ENCODE results near the gene EPB41L3.
"Not testable (repeated sequence)": the region's sequence is repeated elsewhere in the genome, so short reads cannot be mapped to it uniquely, and the experiment has no call there.

DNA sequence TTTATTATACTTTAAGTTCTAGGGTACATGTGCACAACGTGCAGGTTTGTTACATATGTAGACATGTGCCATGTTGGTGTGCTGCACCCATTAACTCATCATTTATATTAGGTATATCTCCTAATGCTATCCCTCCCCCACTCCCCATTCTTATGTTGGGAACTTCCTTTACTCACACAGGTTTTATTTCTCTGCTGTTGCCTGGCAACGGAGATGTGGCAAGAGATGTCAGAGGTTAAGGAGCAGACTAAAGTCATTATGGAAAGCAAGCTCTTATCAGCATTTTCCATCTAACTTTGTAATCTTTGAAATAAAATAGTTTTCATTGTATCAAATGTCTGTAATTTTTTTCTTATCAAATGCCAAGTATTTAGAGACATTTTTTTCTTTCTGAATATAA lies 26.8 kb upstream of the EPB41L3 start:
- TF ChIP-seq POLR2A (IDR thresholded peaks at IDR 0.05), result not testable (repeated sequence)
- TF ChIP-seq, protein P1, sequence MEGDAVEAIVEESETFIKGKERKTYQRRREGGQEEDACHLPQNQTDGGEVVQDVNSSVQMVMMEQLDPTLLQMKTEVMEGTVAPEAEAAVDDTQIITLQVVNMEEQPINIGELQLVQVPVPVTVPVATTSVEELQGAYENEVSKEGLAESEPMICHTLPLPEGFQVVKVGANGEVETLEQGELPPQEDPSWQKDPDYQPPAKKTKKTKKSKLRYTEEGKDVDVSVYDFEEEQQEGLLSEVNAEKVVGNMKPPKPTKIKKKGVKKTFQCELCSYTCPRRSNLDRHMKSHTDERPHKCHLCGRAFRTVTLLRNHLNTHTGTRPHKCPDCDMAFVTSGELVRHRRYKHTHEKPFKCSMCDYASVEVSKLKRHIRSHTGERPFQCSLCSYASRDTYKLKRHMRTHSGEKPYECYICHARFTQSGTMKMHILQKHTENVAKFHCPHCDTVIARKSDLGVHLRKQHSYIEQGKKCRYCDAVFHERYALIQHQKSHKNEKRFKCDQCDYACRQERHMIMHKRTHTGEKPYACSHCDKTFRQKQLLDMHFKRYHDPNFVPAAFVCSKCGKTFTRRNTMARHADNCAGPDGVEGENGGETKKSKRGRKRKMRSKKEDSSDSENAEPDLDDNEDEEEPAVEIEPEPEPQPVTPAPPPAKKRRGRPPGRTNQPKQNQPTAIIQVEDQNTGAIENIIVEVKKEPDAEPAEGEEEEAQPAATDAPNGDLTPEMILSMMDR (IDR thresholded peaks at IDR 0.05), result not testable (repeated sequence)
